T-helper 2 cell (primary cell): ENCODE data around the gene ZNF546.
A peak's percentile ranks its signal among the peaks of the same experiment; 100 is the strongest.

Source experiments
- DNase-seq, 5 experiments: peaks; one replicate each; pipeline versions ENCODE4 v3.0.0 to v3.0.0-alpha.2; 2012 to 2022

The ZNF546 gene

DNA sequence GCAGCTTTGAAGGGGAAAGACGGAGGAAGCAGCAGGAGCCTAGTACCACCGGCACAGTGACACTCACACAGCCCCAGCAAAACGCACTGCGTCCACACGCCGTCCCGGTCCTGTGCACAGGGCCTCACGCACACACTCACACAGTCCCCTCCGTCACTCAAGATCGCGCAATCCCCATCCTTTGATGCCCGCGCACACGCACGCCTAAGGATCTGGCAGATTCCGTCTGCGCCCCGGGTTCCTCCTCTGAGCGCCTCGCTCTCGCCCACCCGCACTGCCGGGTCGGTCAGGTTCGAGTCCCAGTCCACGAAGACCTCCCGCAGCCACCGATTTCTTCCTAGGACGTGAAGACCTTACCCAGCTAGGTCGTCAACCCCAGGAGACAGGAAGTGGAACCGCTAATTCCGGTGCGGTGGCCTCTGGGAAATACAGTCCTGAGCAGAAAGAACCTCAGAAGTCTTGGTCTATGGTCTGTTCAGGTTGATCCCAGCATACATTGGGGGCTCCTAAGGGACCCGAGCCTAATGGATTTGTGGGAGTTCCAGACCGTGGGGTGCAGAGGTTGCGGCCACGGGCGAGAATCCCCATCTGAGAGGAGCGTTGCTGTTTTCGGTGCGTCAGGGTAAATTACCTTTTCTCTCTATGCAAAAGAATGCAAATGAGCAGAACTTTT is 59.1 kb downstream of the ZNF546 start, which contains the start of gene ZNF780B:
Gene ZNF780B (minus strand): TSS at position 400 of the 673 bp plus-strand sequence. CDS start 5,899 bp downstream, outside the sequence.
- peak; percentile 18 to 85 (median 55) for DNase-seq

DNA sequence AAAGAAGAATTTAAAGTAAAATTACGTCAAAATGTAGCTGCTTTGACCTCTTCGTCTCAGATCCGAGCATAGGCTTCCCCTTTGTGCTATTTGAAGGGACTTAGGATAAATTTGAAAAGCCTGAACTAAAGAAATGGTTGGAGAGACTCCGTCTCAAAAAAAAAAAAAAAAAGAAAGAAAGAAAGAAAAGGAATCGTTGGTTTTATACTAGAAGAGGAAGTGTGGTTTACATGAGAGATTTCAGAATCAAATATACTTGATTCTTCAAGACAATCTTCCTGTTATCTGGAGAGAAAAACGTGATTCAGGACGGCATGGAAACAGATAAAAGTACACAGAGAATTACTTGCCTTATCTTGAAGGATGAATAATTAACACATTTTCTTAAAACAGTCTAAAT is 59.6 kb downstream of the ZNF546 start:
- no peak for DNase-seq

DNA sequence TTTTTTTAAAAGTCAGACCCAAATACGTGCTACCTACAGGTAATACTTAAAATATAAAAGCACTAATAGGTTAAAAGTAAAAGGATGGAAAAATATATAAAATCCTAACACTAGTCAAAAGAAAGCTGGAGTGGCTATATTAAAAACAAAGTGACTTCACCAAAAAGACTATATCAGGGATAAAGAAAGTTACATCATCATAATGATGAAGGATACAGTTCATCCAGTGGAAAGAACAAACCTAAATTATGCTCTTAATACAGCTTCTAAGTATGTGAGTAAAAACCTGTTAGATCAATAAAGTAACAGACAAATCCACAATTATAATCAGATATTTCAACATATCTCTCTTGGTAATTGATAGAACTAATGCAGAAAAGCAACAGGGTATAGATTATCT is 60.3 kb downstream of the ZNF546 start:
- DNase-seq: no peak

DNA sequence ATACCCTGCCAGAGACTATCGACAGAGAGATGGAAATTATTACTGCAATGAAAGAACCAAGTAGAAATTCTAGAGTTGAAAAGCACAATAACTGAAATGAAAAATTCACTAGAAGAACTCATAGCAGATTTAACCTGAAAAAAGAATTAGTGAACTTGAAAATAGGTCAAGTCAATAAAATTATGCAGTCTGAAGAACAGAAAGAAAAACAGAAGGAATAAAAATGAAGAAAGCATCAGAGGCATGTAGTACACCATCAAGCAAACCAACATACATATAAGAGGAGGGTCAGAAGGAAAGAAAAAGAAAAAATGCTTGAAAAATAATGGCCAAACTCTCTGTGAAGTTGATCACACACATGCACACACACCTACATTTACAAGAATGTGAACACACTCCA is 62.8 kb downstream of the ZNF546 start:
- no peak for DNase-seq

DNA sequence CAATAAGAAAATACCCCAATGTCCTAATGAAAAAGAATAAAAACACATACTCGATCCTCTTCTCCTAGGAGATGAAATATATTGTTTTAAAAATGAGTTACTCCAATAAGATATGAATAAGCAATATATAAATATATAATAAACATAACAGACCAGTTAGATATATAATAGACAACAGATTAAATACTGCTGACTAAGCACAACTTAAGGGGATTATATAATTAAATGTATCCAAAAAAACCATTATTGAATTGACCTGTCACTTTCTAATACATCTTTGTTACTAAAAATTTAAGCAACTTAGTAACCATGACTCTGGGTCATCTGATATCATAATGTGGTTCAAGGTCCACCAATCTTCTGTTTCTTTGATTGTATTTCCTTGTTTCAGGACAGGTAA is 73.2 kb downstream of the ZNF546 start:
- DNase-seq: no peak
